ENCODE results near the gene WDPCP. TPM values are rescaled to one million over a fixed set of nuclear protein-coding genes. Genes with fewer than 3 reads are reported as not detected.
"Not testable (repeated sequence)": the region's sequence is repeated elsewhere in the genome, so short reads cannot be mapped to it uniquely, and the experiment has no call there.

Gene WDPCP
- total RNA-seq = 24.5 TPM

- Histone ChIP-seq H3K36me3 (ENCODE audit: control insufficient read depth in 3 of 3, insufficient read depth in 3 of 3, low read length in 3 of 3) (peaks cover 0 to 4% (median 0%) of the 10 kb centered on the region in 3 donors), H3K27ac (ENCODE audit: low read depth, low read length) (peak within 1 kb of the TSS; percentile 85), H3K4me1 (ENCODE audit: control insufficient read depth in 3 of 3, insufficient read depth in 3 of 3, low read length in 3 of 3) (peaks cover 11 to 30% (median 23%) of the 10 kb centered on the region in 3 donors), H3K27me3 (ENCODE audit: control insufficient read depth in 3 of 3, insufficient read depth in 3 of 3, low read length in 3 of 3) (no peaks in the 10 kb centered on the region), H3K9me3 (ENCODE audit: control insufficient read depth in 3 of 3, low read length in 3 of 3) (no peaks in the 10 kb centered on the region), H3K9ac (ENCODE audit: low read depth in 1 of 3, low read length in 3 of 3) (peak within 1 kb of the TSS; percentile 87 to 95 (median 95)), H3K4me3 (ENCODE audit: low read length in 3 of 3) (peak within 1 kb of the TSS; percentile 83 to 98 (median 90))
Observed at GRCh38 chr2:63588385-63589147, at the start of gene WDPCP, which contains the start of gene MDH1. TSS of gene WDPCP (minus strand) at chr2:63588477. CDS start at chr2:63588271, 206 bp downstream. TSS of gene MDH1 (plus strand) at chr2:63588963. CDS start at chr2:63589044, 81 bp downstream.

- H3K36me3 ChIP-seq (ENCODE audit: control insufficient read depth in 3 of 3, insufficient read depth in 3 of 3, low read length in 3 of 3) = no peaks in the 10 kb centered on the region
- no peak overlapping the region for H3K9ac ChIP-seq (ENCODE audit: low read depth in 1 of 3, low read length in 3 of 3)
- H3K4me3 ChIP-seq (ENCODE audit: low read length in 3 of 3) = no peak overlapping the region
- H3K27me3 ChIP-seq (ENCODE audit: control insufficient read depth in 3 of 3, insufficient read depth in 3 of 3, low read length in 3 of 3) = no peaks in the 10 kb centered on the region
- H3K9me3 ChIP-seq (ENCODE audit: control insufficient read depth in 3 of 3, low read length in 3 of 3) = peaks cover 0 to 7% (median 4%) of the 10 kb centered on the region in 3 donors
- H3K4me1 ChIP-seq (ENCODE audit: control insufficient read depth in 3 of 3, insufficient read depth in 3 of 3, low read length in 3 of 3) = no peaks in the 10 kb centered on the region
- no peak overlapping the region for H3K27ac ChIP-seq (ENCODE audit: low read depth, low read length)
Observed at GRCh38 chr2:63632382-63632781, 44.1 kb upstream of the WDPCP start.

GRCh38 chr2:63631501-63631900, 43.2 kb upstream of the WDPCP start:
- Histone ChIP-seq H3K4me1 (ENCODE audit: control insufficient read depth in 3 of 3, insufficient read depth in 3 of 3, low read length in 3 of 3) (no peaks in the 10 kb centered on the region), H3K27ac (ENCODE audit: low read depth, low read length) (no peak overlapping the region), H3K9me3 (ENCODE audit: control insufficient read depth in 3 of 3, low read length in 3 of 3) (peaks cover 0 to 7% (median 4%) of the 10 kb centered on the region in 3 donors), H3K36me3 (ENCODE audit: control insufficient read depth in 3 of 3, insufficient read depth in 3 of 3, low read length in 3 of 3) (no peaks in the 10 kb centered on the region), H3K27me3 (ENCODE audit: control insufficient read depth in 3 of 3, insufficient read depth in 3 of 3, low read length in 3 of 3) (no peaks in the 10 kb centered on the region), H3K4me3 (ENCODE audit: low read length in 3 of 3) (no peak overlapping the region), H3K9ac (ENCODE audit: low read depth in 1 of 3, low read length in 3 of 3) (no peak overlapping the region)

DNA sequence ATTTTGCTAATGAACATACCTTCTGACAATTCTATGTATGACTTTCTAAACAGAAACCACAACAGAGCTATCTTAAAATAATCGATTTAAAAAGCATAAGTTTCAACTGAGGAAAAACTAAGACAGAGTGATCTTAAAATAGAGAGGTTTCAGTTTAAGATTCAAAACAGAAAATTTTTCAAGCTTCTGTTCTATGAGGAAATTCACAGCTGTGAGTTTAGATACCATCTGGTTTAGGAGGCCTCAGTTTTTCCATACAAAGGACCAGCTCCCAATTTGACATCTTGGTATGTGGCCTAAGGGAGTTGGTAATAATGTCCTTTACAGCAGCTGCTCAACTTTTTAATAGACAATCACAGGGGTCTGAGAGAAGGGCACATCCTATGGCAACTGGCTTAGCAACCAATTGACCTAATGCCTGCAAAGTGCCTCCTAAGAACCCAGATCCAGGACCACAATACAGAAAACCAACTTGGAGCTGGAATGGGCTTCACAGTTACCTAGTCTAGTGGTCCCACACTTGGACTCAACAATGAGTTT, 40.2 kb upstream of the WDPCP start:
- H3K27ac ChIP-seq (ENCODE audit: low read depth, low read length) = no peak overlapping the region
- H3K4me1 ChIP-seq (ENCODE audit: control insufficient read depth in 3 of 3, insufficient read depth in 3 of 3, low read length in 3 of 3) = no peaks in the 10 kb centered on the region
- H3K27me3 ChIP-seq (ENCODE audit: control insufficient read depth in 3 of 3, insufficient read depth in 3 of 3, low read length in 3 of 3) = no peaks in the 10 kb centered on the region
- no peak overlapping the region for H3K9ac ChIP-seq (ENCODE audit: low read depth in 1 of 3, low read length in 3 of 3)
- H3K36me3 ChIP-seq (ENCODE audit: control insufficient read depth in 3 of 3, insufficient read depth in 3 of 3, low read length in 3 of 3) = no peaks in the 10 kb centered on the region
- H3K9me3 ChIP-seq (ENCODE audit: control insufficient read depth in 3 of 3, low read length in 3 of 3) = peaks cover 0 to 4% (median 2%) of the 10 kb centered on the region in 3 donors
- no peak overlapping the region for H3K4me3 ChIP-seq (ENCODE audit: low read length in 3 of 3)

DNA sequence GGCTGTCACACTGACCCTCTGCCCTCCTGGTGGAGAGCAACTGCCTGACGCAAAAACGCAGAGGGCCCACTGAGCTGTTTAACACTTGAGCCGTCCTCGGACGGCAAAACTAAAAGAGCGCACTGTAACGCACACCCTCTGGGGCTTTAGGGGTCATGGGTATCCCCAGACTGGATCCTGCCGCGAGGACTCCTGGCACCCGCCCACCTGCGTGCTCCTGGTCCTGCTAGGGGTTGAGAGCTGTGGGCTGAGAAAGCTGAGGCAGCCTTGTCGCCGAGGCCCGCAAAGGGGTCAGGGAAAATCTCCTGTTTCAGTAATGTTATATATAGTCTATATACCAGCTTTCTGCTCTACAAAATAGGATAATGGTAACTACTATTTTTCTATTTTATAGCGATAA, 39.6 kb upstream of the WDPCP start:
- Histone ChIP-seq H3K4me1 (ENCODE audit: control insufficient read depth in 3 of 3, insufficient read depth in 3 of 3, low read length in 3 of 3) (no peaks in the 10 kb centered on the region), H3K27me3 (ENCODE audit: control insufficient read depth in 3 of 3, insufficient read depth in 3 of 3, low read length in 3 of 3) (no peaks in the 10 kb centered on the region), H3K9me3 (ENCODE audit: control insufficient read depth in 3 of 3, low read length in 3 of 3) (peaks cover 0 to 4% (median 2%) of the 10 kb centered on the region in 3 donors), H3K4me3 (ENCODE audit: low read length in 3 of 3) (no peak overlapping the region), H3K9ac (ENCODE audit: low read depth in 1 of 3, low read length in 3 of 3) (no peak overlapping the region), H3K36me3 (ENCODE audit: control insufficient read depth in 3 of 3, insufficient read depth in 3 of 3, low read length in 3 of 3) (no peaks in the 10 kb centered on the region), H3K27ac (ENCODE audit: low read depth, low read length) (no peak overlapping the region)

DNA sequence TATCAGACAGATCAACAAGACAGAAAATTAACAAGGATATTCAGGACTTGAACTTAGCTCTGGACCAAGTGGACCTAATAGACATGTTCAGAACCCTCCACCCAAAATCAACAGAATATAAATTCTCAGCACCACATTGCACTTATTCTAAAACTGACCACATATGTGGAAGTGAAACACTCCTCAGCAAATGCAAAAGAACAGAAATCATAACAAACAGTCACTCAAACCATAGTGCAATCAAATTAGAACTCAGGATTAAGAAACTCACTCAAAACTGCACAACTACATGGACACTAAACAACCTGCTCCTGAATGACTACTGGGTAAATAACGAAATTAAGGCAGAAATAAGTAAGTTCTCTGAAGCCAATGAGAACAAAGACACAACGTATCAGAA, 35.5 kb upstream of the WDPCP start:
- H3K4me1 ChIP-seq (ENCODE audit: control insufficient read depth in 3 of 3, insufficient read depth in 3 of 3, low read length in 3 of 3); H3K27ac ChIP-seq (ENCODE audit: low read depth, low read length); H3K9ac ChIP-seq (ENCODE audit: low read depth in 1 of 3, low read length in 3 of 3); H3K27me3 ChIP-seq (ENCODE audit: control insufficient read depth in 3 of 3, insufficient read depth in 3 of 3, low read length in 3 of 3); H3K36me3 ChIP-seq (ENCODE audit: control insufficient read depth in 3 of 3, insufficient read depth in 3 of 3, low read length in 3 of 3); H3K9me3 ChIP-seq (ENCODE audit: control insufficient read depth in 3 of 3, low read length in 3 of 3); H3K4me3 ChIP-seq (ENCODE audit: low read length in 3 of 3): not testable (repeated sequence)

DNA sequence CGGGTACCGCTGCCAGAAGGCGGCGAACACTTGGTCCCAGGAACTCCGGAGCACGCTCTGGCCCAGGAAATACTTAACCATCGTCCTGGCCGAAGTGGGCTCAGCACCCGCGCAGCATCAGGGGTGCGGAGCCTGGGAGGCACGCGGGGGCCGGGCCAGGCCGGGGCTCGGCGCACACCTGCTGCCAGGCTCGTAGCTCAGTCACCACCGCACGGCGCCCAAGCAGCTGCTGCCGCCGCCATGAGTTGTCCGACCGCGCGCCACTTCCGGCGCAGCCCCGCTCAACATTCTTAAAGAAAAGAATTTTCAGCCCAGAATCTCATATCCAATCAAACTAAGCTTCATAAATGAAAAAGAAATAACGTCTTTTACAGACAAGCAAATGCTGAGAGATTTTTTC, 34.5 kb upstream of the WDPCP start:
- Histone ChIP-seq H3K9me3 (ENCODE audit: control insufficient read depth in 3 of 3, low read length in 3 of 3) (no peaks in the 10 kb centered on the region), H3K4me1 (ENCODE audit: control insufficient read depth in 3 of 3, insufficient read depth in 3 of 3, low read length in 3 of 3) (no peaks in the 10 kb centered on the region), H3K9ac (ENCODE audit: low read depth in 1 of 3, low read length in 3 of 3) (no peak overlapping the region), H3K36me3 (ENCODE audit: control insufficient read depth in 3 of 3, insufficient read depth in 3 of 3, low read length in 3 of 3) (no peaks in the 10 kb centered on the region), H3K4me3 (ENCODE audit: low read length in 3 of 3) (no peak overlapping the region), H3K27ac (ENCODE audit: low read depth, low read length) (no peak overlapping the region), H3K27me3 (ENCODE audit: control insufficient read depth in 3 of 3, insufficient read depth in 3 of 3, low read length in 3 of 3) (no peaks in the 10 kb centered on the region)

- H3K9ac ChIP-seq (ENCODE audit: low read depth in 1 of 3, low read length in 3 of 3) = no peak overlapping the region
- no peaks in the 10 kb centered on the region for H3K9me3 ChIP-seq (ENCODE audit: control insufficient read depth in 3 of 3, low read length in 3 of 3)
- no peak overlapping the region for H3K27ac ChIP-seq (ENCODE audit: low read depth, low read length)
- no peak overlapping the region for H3K4me3 ChIP-seq (ENCODE audit: low read length in 3 of 3)
- H3K4me1 ChIP-seq (ENCODE audit: control insufficient read depth in 3 of 3, insufficient read depth in 3 of 3, low read length in 3 of 3) = no peaks in the 10 kb centered on the region
- no peaks in the 10 kb centered on the region for H3K36me3 ChIP-seq (ENCODE audit: control insufficient read depth in 3 of 3, insufficient read depth in 3 of 3, low read length in 3 of 3)
- no peaks in the 10 kb centered on the region for H3K27me3 ChIP-seq (ENCODE audit: control insufficient read depth in 3 of 3, insufficient read depth in 3 of 3, low read length in 3 of 3)
Observed at GRCh38 chr2:63619328-63619727, 31.1 kb upstream of the WDPCP start.

- no peak overlapping the region for H3K4me3 ChIP-seq (ENCODE audit: low read length in 3 of 3)
- H3K9me3 ChIP-seq (ENCODE audit: control insufficient read depth in 3 of 3, low read length in 3 of 3) = no peaks in the 10 kb centered on the region
- no peaks in the 10 kb centered on the region for H3K36me3 ChIP-seq (ENCODE audit: control insufficient read depth in 3 of 3, insufficient read depth in 3 of 3, low read length in 3 of 3)
- no peaks in the 10 kb centered on the region for H3K27me3 ChIP-seq (ENCODE audit: control insufficient read depth in 3 of 3, insufficient read depth in 3 of 3, low read length in 3 of 3)
- no peak overlapping the region for H3K9ac ChIP-seq (ENCODE audit: low read depth in 1 of 3, low read length in 3 of 3)
- H3K27ac ChIP-seq (ENCODE audit: low read depth, low read length) = no peak overlapping the region
- H3K4me1 ChIP-seq (ENCODE audit: control insufficient read depth in 3 of 3, insufficient read depth in 3 of 3, low read length in 3 of 3) = no peaks in the 10 kb centered on the region
Observed at GRCh38 chr2:63617366-63617765, 29.1 kb upstream of the WDPCP start.

Data from skeletal muscle tissue (tissue), 4 donors.